Activated naive CD8-positive, alpha-beta T cell treated with anti-CD3 and anti-CD28 coated beads, Interleukin-2, amount 50 U/mL, for 24 hours (primary cell): ENCODE data around the gene CLCNKB.

Experiments
- ATAC-seq: fragments of 150-1000 bp; cut with Tn5 transposase; one replicate; pipeline ENCODE4 v1.10.0; 2021
- DNase-seq: peaks from one replicate; pipeline ENCODE4 v3.0.0; 2021
- H3K27ac Mint-ChIP-seq: one replicate; pipeline ENCODE4 v1.8.0; 2021; ENCODE audit warnings: mild to moderate bottlenecking, mixed read lengths
- H3K27me3 Mint-ChIP-seq: one replicate; pipeline ENCODE4 v1.8.0; 2021; ENCODE audit warnings: mixed read lengths
- H3K36me3 Mint-ChIP-seq: one replicate; pipeline ENCODE4 v1.8.0; 2021; ENCODE audit warnings: low read depth, mixed read lengths
- H3K4me1 Mint-ChIP-seq: one replicate; pipeline ENCODE4 v1.8.0; 2021; ENCODE audit warnings: mixed read lengths
- H3K4me3 Mint-ChIP-seq: one replicate; pipeline ENCODE4 v1.8.0; 2021; ENCODE audit warnings: mild to moderate bottlenecking, moderate library complexity, mixed read lengths
- H3K9me3 Mint-ChIP-seq: one replicate; pipeline ENCODE4 v1.8.0; 2021; ENCODE audit warnings: mixed read lengths

CLCNKB gene

DNA sequence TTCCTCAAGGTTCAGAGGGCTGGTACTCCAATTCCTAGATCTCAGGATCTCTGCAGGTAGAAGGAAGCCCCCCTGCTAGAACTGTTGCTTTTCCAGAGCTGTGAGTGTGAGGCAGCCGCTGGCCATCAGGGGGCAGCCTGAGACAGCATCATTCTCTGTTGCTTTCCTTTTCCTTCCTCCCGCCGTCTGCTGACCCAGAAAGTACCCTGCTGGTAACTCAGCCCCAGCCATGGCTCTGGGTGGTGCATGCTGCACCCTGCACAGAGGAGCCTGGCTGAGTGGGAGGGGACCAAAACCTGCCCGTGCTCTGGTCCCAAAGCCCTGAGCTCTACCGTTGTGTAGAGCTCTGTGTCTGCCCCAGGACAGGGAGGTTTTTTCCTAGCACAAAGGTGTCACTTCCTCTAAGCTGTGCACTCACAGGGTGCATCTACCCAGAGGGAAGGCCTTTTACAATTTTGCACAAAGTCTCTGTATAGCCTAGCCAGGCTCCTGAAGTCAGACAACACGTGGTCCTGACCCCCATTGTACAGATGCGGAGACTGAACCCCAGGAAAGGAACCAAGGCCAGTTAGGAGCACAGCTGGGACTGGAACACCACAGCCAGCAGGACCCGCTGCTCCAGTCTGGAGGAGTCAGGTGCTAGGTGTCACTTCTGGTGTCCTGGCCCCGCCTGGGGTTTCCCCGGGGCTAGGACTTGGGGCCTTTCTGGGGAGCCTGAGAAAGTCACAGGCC lies 35.5 kb downstream of the CLCNKB start:
- ATAC-seq (peak; percentile 61), DNase-seq (peak; percentile 76)
- H3K27me3 Mint-ChIP-seq = peaks cover 5% of the 10 kb centered on the region
- no peaks in the 10 kb centered on the region for H3K9me3 Mint-ChIP-seq
- H3K36me3 Mint-ChIP-seq = no peaks in the 10 kb centered on the region
- peaks cover 8% of the 10 kb centered on the region for H3K4me1 Mint-ChIP-seq
- peak overlapping the region; percentile 45 for H3K4me3 Mint-ChIP-seq
- H3K27ac Mint-ChIP-seq = peak overlapping the region; percentile 59

DNA sequence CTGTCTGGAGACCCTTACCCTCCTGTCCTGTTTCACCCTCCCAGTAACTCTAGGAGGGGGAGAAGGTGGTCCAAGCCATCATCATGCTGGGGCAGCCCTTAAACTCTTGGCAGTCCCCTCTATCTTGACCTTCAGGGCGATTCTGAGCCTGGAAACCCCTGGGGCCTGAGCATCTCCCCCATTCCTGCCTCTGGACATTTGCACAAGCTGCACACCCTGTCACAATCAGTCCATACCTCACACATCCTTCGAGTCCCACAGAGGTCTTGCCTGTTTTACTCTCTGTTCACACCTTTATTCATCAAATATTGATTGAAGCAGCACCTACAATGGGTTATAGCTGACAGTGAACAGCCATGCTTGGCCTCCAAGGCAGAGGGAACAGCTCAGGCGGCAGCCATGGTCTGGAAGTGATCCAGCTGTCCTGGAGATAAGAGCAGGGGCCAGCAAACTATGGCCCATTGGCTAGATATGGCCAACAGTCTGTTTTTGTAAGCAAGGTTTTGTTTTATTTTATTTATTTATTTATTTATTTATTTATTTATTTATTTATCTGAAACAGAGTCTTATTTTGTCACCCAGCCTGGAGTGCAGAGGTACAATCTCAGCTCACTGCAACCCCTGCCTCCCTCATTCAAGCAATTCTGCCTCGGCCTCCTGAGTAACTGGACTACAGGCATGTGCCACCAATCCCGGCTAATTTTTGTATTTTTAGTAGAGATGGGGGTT lies 37.0 kb downstream of the CLCNKB start:
- no peak for ATAC-seq
- H3K9me3 Mint-ChIP-seq = no peaks in the 10 kb centered on the region

DNA sequence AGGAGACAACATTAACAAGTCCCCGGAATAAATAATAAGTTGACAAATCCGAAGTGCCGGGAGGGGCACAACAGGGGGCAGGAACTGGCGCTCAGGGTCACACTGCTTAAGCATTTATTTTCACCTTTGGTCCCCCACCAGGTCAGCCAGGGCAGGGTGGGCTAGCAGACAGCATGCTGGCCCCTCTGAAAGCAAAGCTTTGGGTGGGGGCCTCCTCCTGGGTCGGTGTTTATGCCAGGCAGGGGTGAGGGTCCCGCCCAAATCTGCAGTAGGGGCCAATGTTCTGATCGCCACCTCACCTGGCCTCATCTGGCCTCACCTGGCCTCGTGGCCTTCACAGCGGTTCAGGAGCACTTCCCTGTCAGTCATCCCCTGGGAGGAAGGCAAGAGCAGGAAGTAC lies 38.1 kb downstream of the CLCNKB start:
- Mint-ChIP-seq H3K9me3 (no peaks in the 10 kb centered on the region), H3K4me3 (no peak overlapping the region), H3K27me3 (peaks cover 2% of the 10 kb centered on the region), H3K4me1 (peaks cover 5% of the 10 kb centered on the region), H3K27ac (no peak overlapping the region), H3K36me3 (no peaks in the 10 kb centered on the region)
- ATAC-seq = no peak
- DNase-seq = no peak

More for the DNA sequence above, 37.0 kb downstream of the CLCNKB start:
- H3K4me1 Mint-ChIP-seq = peaks cover 5% of the 10 kb centered on the region
- H3K27me3 Mint-ChIP-seq = peaks cover 2% of the 10 kb centered on the region
- H3K4me3 Mint-ChIP-seq = no peak overlapping the region
- DNase-seq = no peak
- no peak overlapping the region for H3K27ac Mint-ChIP-seq
- no peaks in the 10 kb centered on the region for H3K36me3 Mint-ChIP-seq

DNA sequence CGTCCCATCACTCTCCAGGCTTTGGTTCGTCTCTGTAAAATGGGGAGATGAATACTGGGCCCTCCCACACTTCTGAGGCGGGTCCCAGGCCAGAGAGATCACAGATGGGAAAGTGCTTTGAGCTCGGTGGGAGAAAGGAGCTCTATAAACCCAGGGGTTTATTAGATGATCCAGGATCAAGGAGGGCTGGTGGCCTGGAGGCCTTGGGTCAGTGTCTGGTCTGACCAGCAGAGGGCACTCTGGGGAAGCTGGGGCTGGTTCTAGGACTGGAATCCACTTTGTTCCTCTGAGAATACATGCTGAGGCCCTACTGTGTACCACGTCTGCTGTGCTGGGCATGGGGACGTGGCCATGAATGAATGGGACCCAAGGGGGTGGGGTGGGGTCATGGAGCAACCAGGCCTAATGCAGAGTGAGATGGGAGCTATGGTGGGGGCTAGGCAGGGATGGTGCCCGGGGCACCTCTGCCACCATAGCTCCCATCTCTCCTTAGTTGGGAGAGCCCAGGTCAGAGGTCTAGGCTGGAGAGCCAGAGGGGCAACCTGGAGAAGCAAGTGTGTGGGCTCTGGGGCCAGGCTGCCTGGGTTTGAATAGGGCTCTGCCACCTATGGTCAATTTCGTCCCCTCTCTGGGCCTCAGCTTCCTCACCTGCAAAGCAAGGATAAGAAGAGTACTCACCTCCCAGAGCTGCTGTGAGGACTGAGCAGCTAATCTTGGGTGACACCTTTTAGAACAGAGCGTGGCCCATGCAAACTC lies 38.9 kb downstream of the CLCNKB start:
- H3K27me3 Mint-ChIP-seq = peaks cover 2% of the 10 kb centered on the region
- H3K36me3 Mint-ChIP-seq = no peaks in the 10 kb centered on the region
- no peak overlapping the region for H3K4me3 Mint-ChIP-seq
- ATAC-seq (peak; percentile 34), DNase-seq (peak; percentile 79)
- no peaks in the 10 kb centered on the region for H3K9me3 Mint-ChIP-seq
- H3K27ac Mint-ChIP-seq = no peak overlapping the region
- H3K4me1 Mint-ChIP-seq = peaks cover 5% of the 10 kb centered on the region

DNA sequence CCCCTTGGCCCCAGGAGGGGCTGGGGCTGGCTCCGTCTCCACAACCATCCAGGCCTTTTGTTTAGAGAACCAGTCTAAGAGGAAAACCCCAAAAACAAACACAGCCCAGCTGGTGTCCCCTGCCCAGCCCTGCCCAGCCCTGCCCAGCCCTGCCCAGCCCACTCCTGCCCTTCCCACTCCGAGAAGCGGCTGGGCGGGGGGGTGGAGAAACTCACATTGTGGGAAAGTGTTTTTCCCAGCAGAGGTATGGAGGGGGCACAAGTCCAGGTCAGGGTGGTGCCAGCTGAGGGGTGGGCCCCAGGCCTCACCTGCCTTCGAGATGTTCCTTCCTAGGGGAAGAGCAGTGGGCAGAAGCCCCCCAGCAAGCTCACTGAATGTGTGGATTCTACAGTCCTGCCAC lies 39.9 kb downstream of the CLCNKB start:
- H3K36me3 Mint-ChIP-seq = no peaks in the 10 kb centered on the region
- H3K4me3 Mint-ChIP-seq = no peak overlapping the region
- peaks cover 2% of the 10 kb centered on the region for H3K27me3 Mint-ChIP-seq
- no peak for ATAC-seq
- peaks cover 5% of the 10 kb centered on the region for H3K4me1 Mint-ChIP-seq
- no peak for DNase-seq
- H3K9me3 Mint-ChIP-seq = no peaks in the 10 kb centered on the region
- H3K27ac Mint-ChIP-seq = no peak overlapping the region

DNA sequence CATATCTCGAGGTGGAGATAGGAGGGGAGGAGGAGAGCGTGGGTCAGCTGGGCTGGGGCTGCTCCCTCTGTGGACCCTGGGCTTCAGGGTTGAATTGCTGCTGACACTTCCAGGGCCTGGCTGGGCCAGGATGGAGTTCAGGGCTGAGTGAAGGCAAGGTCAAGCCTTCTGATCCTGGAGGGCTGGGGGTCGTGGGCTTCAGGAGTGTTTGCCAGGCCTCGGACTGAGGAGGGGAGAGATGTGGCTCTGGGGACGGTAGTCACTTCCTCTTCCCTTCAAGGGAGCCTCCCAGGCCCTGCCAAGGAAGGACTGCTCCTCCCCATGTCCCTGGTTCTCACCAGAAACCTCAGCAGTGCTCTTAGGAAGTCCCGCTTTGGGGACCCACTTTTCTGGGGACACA lies 41.9 kb downstream of the CLCNKB start:
- no peak overlapping the region for H3K27ac Mint-ChIP-seq
- no peak overlapping the region for H3K4me3 Mint-ChIP-seq
- H3K4me1 Mint-ChIP-seq = no peaks in the 10 kb centered on the region
- H3K36me3 Mint-ChIP-seq = no peaks in the 10 kb centered on the region
- H3K27me3 Mint-ChIP-seq = peaks cover 2% of the 10 kb centered on the region
- H3K9me3 Mint-ChIP-seq = no peaks in the 10 kb centered on the region
- DNase-seq (no peak), ATAC-seq (no peak)

DNA sequence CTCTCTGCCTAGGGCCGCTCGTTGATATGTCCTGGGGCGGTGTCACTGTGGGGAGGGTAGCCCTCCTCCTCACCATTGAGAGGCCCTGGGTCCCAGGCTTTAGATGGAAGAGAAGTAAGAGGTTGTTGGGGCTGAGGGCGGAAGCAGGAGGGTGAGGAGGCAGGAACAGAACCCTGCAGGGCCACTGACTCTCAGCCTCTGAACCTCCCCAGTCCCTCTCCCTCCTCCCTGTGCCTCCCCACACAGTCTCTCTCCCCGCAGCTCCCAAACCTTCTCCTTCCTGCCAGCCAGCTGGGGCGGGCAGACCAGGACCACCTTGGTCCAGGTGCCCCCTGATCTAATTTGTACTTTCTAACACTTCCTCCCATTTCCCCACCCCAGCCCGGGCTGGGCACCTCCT lies 44.2 kb downstream of the CLCNKB start:
- Mint-ChIP-seq H3K4me1 (no peaks in the 10 kb centered on the region), H3K9me3 (no peaks in the 10 kb centered on the region), H3K27me3 (peaks cover 2% of the 10 kb centered on the region), H3K27ac (no peak overlapping the region), H3K4me3 (no peak overlapping the region), H3K36me3 (no peaks in the 10 kb centered on the region)
- DNase-seq (no peak), ATAC-seq (no peak)

DNA sequence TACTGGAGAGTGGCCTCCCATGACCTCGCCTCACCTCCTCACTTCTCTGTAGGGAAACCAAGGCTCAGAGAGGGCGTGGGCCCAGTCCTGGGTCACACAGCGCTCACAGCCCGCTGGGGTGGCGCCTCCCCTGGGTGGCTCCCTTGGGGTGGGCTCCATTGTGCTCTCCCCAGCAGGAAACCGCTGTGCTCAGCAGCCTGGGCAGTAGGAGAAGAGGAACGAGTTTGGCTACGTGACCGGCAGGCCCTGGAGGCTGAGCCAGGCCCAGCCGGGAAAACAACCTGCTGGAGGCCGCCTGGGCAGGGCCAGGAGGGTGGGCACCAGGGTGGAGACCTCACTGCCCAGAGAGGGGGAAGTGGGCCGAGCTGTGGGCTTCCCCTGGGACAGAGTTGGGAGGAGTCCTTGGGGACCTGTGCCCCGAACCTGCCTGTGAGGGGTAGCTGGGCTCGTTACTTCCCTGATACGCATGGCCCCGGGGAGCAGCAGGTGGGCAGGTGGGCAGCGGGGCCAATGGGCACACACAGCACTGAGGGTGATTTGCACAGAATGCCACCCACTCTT lies 44.8 kb downstream of the CLCNKB start:
- H3K4me1 Mint-ChIP-seq = no peaks in the 10 kb centered on the region
- peaks cover 2% of the 10 kb centered on the region for H3K27me3 Mint-ChIP-seq
- no peaks in the 10 kb centered on the region for H3K9me3 Mint-ChIP-seq
- no peaks in the 10 kb centered on the region for H3K36me3 Mint-ChIP-seq
- no peak overlapping the region for H3K27ac Mint-ChIP-seq
- DNase-seq (no peak), ATAC-seq (no peak)
- H3K4me3 Mint-ChIP-seq = no peak overlapping the region

DNA sequence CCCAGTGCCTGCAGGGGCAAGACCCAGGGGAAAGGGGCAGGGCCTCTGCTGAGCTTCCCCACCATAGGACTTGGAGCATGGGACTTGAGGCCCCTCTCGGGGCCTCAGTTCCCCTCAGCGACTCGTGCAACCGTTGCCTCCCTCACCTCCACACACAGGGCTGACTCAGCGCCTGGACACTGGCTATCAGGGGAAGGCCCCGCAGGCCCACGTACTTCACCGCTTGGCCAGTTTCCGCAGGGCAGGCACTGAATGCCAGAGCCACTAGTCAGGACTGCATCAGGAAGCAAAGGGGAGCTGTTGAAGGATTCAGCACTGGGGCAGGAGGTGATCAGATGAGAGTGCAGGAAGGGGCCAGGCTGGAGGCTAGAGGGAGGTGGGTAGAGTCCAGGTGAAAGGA lies 45.4 kb downstream of the CLCNKB start:
- Mint-ChIP-seq H3K27ac (no peak overlapping the region), H3K4me3 (no peak overlapping the region), H3K36me3 (no peaks in the 10 kb centered on the region), H3K4me1 (no peaks in the 10 kb centered on the region), H3K9me3 (no peaks in the 10 kb centered on the region), H3K27me3 (peaks cover 2% of the 10 kb centered on the region)
- ATAC-seq (no peak), DNase-seq (no peak)

DNA sequence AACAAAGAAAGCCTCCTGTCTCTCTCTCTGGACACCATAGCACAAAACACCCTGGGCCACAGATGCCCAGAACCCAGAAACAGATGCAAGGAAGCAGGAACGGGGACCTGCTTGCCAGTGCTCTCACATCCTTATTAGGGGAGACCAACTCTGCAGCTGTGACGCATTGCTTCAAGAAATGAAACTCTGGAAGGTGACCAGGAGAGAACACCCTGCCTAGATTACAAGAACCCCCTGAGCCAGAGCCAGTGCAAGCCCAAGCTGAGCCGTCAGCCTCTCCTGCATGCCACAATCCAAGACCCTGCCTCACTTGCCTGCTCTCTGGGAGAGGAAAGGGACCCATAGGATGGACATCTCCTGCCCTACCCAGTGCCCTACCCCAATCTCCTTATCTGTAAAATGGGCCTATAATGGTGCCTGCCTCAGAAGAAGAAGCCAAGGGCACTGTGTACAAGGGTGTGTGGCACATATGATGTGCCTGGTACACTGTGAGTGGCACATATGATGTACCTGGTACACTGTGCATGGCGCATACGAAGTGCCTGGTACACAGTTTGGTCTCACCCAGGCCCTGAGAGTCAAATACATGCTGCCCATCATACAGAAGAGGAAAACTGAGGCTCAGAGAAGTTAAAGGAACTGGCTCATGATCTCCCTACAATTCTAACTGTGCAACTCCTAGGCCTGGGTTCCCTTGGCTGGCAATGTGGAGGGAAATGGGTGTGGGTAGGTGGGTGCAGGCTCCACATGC lies 46.7 kb downstream of the CLCNKB start:
- peaks cover under 1% of the 10 kb centered on the region for H3K27me3 Mint-ChIP-seq
- no peak for DNase-seq
- peak; percentile 7 for ATAC-seq
- no peaks in the 10 kb centered on the region for H3K4me1 Mint-ChIP-seq
- H3K27ac Mint-ChIP-seq = no peak overlapping the region
- H3K36me3 Mint-ChIP-seq = no peaks in the 10 kb centered on the region
- H3K9me3 Mint-ChIP-seq = no peaks in the 10 kb centered on the region
- no peak overlapping the region for H3K4me3 Mint-ChIP-seq

DNA sequence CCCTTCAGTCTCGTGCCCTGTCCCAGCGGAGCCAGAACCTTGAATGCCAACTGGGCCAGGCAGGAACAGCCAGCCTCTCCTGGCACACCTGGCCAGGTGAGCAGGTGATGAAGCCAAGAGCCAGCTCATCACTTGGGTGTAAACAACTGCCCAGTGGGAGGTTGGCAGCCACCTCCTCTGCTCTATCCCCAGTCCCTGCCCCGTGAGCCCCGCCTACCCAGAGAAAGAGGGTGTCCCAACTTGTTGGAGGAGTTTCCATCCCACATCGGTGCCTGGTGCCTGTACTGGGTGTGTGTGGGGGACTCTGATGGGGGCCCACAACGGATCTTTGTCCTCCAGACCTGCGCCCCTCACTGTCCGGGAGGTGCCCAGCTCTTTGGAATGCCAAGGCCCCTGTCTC lies 47.7 kb downstream of the CLCNKB start:
- peaks cover 2% of the 10 kb centered on the region for H3K27me3 Mint-ChIP-seq
- no peak for DNase-seq
- no peaks in the 10 kb centered on the region for H3K4me1 Mint-ChIP-seq
- ATAC-seq = no peak
- no peak overlapping the region for H3K4me3 Mint-ChIP-seq
- H3K27ac Mint-ChIP-seq = no peak overlapping the region
- H3K36me3 Mint-ChIP-seq = no peaks in the 10 kb centered on the region
- H3K9me3 Mint-ChIP-seq = no peaks in the 10 kb centered on the region

DNA sequence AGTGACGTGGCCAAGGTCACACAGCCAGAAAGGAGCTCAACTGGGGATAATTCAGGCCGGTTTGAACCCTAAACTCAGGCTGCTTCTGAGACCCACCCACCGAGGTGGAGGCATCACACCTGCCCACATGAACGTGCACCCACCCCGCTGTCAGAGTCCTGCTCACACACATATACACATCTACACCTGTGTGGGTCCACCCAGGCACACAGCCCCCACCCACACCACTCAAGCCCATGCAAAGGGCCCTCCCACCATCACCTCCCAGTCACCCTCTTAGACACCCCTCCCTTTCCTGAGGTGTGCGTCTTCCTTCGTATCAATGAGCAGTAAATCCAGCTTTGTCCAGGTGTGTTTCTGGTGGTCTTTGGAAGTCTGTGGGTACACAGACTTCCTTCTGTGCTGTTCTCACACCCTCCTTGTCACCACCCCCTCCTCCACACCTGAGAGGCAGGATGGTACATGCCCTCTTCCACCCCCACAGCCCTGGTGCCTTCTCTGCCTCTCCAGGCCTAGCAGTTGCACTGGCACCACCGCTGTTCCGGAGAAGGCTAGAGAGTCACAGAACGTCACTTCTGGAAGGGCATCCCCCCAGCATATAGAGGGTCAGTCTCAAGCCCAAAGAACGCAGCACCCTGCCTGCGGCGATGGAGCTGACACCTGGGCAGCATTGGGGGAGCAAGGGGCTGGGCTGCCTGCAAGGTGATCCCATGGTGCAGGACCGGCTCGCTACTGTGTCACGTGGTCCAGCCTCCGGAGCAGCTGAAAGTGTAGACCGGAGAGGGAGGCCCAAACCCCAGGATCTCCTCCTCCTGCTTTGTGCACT lies 48.7 kb downstream of the CLCNKB start:
- ATAC-seq = no peak
- no peaks in the 10 kb centered on the region for H3K36me3 Mint-ChIP-seq

DNA sequence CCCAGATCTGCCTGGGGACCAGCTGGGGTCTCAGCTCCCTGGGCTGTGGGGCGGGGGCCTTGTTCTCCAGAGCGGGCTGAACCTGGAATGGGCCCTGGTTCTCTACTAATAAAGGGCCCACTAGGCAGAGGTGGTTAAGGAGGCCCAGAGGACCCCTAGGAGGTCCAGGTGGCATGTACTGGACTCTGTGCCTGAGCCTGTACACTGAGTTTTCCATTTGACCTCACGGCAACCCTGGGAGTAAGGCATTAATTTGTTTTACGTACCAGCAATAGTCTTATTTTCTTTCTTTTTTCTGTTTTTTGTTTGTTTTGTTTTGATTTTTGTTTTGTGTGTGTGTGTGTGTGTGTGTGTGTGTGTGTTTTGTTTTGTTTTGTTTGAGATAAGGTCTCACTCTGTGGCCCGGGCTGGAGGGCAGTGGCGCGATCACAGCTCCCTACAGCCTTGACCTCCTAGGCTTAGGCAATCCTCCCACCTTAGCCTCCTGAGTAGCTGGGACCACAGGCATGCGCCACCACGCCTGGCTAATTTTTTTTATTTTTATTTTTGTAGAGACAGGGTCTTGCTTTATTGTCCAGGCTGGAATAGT lies 49.4 kb downstream of the CLCNKB start:
- Mint-ChIP-seq H3K36me3 (no peaks in the 10 kb centered on the region), H3K4me3 (no peak overlapping the region), H3K27me3 (peaks cover 6% of the 10 kb centered on the region), H3K4me1 (no peaks in the 10 kb centered on the region), H3K27ac (no peak overlapping the region), H3K9me3 (no peaks in the 10 kb centered on the region)
- no peak for DNase-seq
- no peak for ATAC-seq

More for the DNA sequence above, 48.7 kb downstream of the CLCNKB start:
- H3K27me3 Mint-ChIP-seq = peaks cover 6% of the 10 kb centered on the region
- H3K4me1 Mint-ChIP-seq = no peaks in the 10 kb centered on the region
- no peak overlapping the region for H3K27ac Mint-ChIP-seq
- no peak for DNase-seq
- no peaks in the 10 kb centered on the region for H3K9me3 Mint-ChIP-seq
- H3K4me3 Mint-ChIP-seq = no peak overlapping the region
